Skeletal muscle satellite cell (primary cell): Measurements from ENCODE around the gene TFPT.

Source experiments
- H3K27me3 ChIP-seq: 2 replicates; pipeline ENCODE4 v1.7.0; 2013; ENCODE audit warnings: low read length; ENCODE audit not compliant: control insufficient read depth, insufficient read depth
- H3K36me3 ChIP-seq: 2 replicates; pipeline ENCODE4 v1.7.0; 2013; ENCODE audit warnings: mild to moderate bottlenecking, control low read depth, low read length; ENCODE audit not compliant: insufficient read depth
- H3K4me1 ChIP-seq: 2 replicates; pipeline ENCODE4 v1.7.0; 2013; ENCODE audit warnings: low read length; ENCODE audit not compliant: control insufficient read depth, insufficient read depth
- H3K4me2 ChIP-seq: 2 replicates; pipeline ENCODE4 v1.7.0; 2013; ENCODE audit warnings: mild to moderate bottlenecking, low read length
- H3K4me3 ChIP-seq: 2 replicates; pipeline ENCODE4 v1.7.0; 2013; ENCODE audit warnings: low read length
- H3K9ac ChIP-seq: 2 replicates; pipeline ENCODE4 v1.7.0; 2013; ENCODE audit warnings: mild to moderate bottlenecking, low read depth, low read length, moderate library complexity
- H3K9me3 ChIP-seq: replicated peaks from 2 replicates; pipeline ENCODE4 v1.7.0; 2013; ENCODE audit warnings: mild to moderate bottlenecking, control low read depth, low read length

Gene TFPT

GRCh38 chr19:54145541-54146158 lies 30.2 kb upstream of the TFPT start:
- Histone ChIP-seq H3K9ac (no peak overlapping the region), H3K4me3 (no peak overlapping the region), H3K36me3 (peaks cover 75% of the 10 kb centered on the region), H3K9me3 (no peaks in the 10 kb centered on the region), H3K4me2 (no peak overlapping the region), H3K4me1 (no peaks in the 10 kb centered on the region), H3K27me3 (no peaks in the 10 kb centered on the region)

GRCh38 chr19:54142166-54142780 lies 26.8 kb upstream of the TFPT start:
- H3K9me3 ChIP-seq = no peaks in the 10 kb centered on the region
- H3K4me3 ChIP-seq = no peak overlapping the region
- peaks cover 53% of the 10 kb centered on the region for H3K36me3 ChIP-seq
- peaks cover 8% of the 10 kb centered on the region for H3K4me1 ChIP-seq
- H3K9ac ChIP-seq = no peak overlapping the region
- H3K4me2 ChIP-seq = no peak overlapping the region
- H3K27me3 ChIP-seq = no peaks in the 10 kb centered on the region

- H3K4me2 ChIP-seq = no peak overlapping the region
- H3K4me1 ChIP-seq = peaks cover 13% of the 10 kb centered on the region
- no peaks in the 10 kb centered on the region for H3K9me3 ChIP-seq
- H3K4me3 ChIP-seq = no peak overlapping the region
- no peaks in the 10 kb centered on the region for H3K27me3 ChIP-seq
- peaks cover 44% of the 10 kb centered on the region for H3K36me3 ChIP-seq
- no peak overlapping the region for H3K9ac ChIP-seq
Measured at GRCh38 chr19:54141356-54141755, 25.9 kb upstream of the TFPT start.

DNA sequence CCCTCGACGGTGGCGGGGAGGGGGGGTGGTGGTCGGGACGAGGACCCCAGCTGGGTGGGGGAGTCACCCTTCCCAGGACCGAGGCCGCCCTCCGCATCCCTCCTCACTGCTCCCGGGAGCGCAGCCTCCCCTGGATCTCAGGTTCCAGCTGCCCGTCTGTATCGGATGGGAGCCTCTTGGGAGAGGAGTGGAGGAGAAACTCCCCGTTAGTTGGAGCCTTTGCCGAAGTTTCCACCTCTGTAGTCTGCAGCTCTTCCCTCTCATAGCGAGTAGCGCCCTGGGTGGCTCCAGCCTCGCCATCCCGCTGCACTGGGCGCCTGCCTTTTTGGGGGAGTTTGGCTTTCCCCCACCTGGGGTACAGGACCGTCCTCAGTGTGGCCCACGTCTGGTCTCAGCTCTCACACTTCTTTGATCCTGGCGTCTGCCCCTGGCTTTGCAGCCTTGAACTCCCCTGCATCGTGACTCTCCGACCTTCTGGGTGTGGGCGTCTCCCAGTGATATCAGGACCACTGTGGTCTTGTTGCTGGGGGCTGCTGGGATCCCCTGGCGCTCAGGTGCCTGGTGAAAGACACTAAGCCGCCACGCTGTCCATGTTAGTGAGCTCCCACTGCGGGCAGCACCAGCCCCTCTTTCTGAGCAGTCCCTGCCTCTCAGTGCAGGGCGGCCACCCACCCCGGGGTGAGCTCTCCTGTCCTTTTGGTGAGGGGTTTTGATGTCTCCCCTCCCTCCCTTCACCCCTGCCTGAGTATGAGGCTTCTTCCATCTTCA lies 23.2 kb upstream of the TFPT start:
- Histone ChIP-seq H3K4me1 (peaks cover 20% of the 10 kb centered on the region), H3K9ac (peak overlapping the region; percentile 97), H3K4me3 (peak overlapping the region; percentile 81), H3K4me2 (peak overlapping the region; percentile 93), H3K9me3 (no peaks in the 10 kb centered on the region), H3K36me3 (peaks cover 18% of the 10 kb centered on the region), H3K27me3 (no peaks in the 10 kb centered on the region)

GRCh38 chr19:54137699-54138488 lies 22.4 kb upstream of the TFPT start, which contains the start of gene CNOT3:
TSS of gene CNOT3 (plus strand) at chr19:54137762. CDS start at chr19:54142979, 5,217 bp downstream.
- Histone ChIP-seq H3K27me3 (no peaks in the 10 kb centered on the region), H3K36me3 (peaks cover 10% of the 10 kb centered on the region), H3K4me1 (peaks cover 20% of the 10 kb centered on the region), H3K4me3 (peak within 1 kb of the TSS; percentile 81), H3K9ac (peak within 1 kb of the TSS; percentile 97), H3K4me2 (peak within 1 kb of the TSS; percentile 99), H3K9me3 (no peaks in the 10 kb centered on the region)

GRCh38 chr19:54136864-54137698 lies 21.6 kb upstream of the TFPT start:
- Histone ChIP-seq H3K4me3 (peak overlapping the region; percentile 81), H3K27me3 (no peaks in the 10 kb centered on the region), H3K4me1 (peaks cover 20% of the 10 kb centered on the region), H3K9ac (peak overlapping the region; percentile 97), H3K4me2 (peak overlapping the region; percentile 99), H3K36me3 (peaks cover 5% of the 10 kb centered on the region), H3K9me3 (no peaks in the 10 kb centered on the region)

DNA sequence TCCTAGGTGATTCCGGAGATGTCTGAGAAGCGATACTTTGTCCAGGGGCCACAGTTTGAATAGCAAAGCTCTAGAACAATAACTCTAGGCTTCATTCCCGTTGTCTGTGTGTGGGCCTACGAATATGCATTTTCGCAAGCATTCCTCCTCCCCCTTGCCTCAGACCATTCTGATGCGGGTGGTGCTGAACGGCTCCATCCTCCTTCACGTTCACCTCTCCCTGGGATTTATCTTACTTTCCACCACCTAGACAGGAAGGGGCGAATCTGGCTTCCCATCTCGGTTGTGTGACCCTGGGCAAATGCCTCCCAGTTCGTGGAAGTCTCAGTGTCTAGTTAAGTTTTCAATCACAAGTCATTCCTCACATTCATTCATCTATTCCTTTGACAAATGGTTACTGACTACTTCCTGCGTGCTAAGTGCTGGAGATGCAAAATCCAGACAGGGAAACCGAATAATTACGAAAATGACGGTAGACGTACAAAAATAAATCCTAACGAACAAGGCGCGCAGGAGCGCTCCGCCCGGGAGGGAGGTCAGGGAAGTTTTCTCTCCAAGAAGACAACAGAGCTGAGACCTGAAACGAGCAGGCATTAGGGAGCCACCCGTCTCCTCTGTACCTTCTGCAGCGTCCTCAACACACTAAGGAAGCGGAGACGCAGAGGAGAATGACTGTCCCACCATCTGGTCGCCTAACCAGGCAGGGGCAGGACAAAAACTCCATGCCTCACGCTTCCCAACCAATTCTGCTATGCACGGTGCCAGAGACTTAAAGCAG lies 20.8 kb upstream of the TFPT start:
- H3K4me3 ChIP-seq = peak overlapping the region; percentile 81

DNA sequence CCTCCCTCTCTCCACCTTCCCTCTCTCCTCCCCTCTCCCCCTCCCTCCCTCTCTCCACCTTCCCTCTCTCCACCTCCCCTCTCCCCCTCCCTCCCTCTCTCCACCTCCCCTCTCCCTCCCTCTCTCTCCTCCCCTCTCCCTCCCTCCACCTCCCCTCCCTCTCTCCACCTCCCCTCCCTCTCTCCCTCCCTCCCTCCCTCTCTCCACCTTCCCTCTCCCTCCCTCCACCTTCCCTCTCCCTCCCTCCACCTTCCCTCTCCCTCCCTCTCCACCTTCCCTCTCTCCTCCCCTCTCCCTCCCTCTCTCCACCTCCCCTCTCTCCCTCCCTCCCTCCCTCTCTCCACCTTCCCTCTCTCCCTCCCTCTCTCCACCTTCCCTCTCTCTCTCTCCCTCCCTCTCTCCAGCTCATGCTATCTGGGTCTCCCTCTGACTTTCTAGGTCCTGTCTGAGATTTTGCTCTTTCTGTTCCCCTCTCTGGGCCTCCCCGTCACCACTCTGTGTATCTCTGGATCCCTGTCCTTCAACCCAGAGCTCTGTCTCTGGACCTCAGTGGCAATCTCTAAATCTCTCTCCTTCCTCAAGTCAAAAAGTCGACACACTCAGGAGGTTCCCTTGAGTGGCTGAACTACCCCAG lies 18.6 kb upstream of the TFPT start:
- H3K4me2 ChIP-seq = no peak overlapping the region
- peaks cover 18% of the 10 kb centered on the region for H3K4me1 ChIP-seq
- H3K36me3 ChIP-seq = peaks cover 16% of the 10 kb centered on the region
- H3K4me3 ChIP-seq = no peak overlapping the region
- no peaks in the 10 kb centered on the region for H3K27me3 ChIP-seq
- no peak overlapping the region for H3K9ac ChIP-seq
- no peaks in the 10 kb centered on the region for H3K9me3 ChIP-seq

More for the DNA sequence above, 20.8 kb upstream of the TFPT start:
- Histone ChIP-seq H3K4me1 (peaks cover 20% of the 10 kb centered on the region), H3K9ac (peak overlapping the region; percentile 59), H3K36me3 (peaks cover 8% of the 10 kb centered on the region), H3K27me3 (no peaks in the 10 kb centered on the region), H3K4me2 (peak overlapping the region; percentile 99), H3K9me3 (no peaks in the 10 kb centered on the region)

GRCh38 chr19:54133312-54133956 lies 18.0 kb upstream of the TFPT start:
- no peaks in the 10 kb centered on the region for H3K9me3 ChIP-seq
- H3K4me2 ChIP-seq = no peak overlapping the region
- no peak overlapping the region for H3K4me3 ChIP-seq
- H3K4me1 ChIP-seq = peaks cover 12% of the 10 kb centered on the region
- peaks cover 18% of the 10 kb centered on the region for H3K36me3 ChIP-seq
- H3K27me3 ChIP-seq = no peaks in the 10 kb centered on the region
- H3K9ac ChIP-seq = no peak overlapping the region
